Measurements from ENCODE around the gene EMD.

Gene EMD

DNA sequence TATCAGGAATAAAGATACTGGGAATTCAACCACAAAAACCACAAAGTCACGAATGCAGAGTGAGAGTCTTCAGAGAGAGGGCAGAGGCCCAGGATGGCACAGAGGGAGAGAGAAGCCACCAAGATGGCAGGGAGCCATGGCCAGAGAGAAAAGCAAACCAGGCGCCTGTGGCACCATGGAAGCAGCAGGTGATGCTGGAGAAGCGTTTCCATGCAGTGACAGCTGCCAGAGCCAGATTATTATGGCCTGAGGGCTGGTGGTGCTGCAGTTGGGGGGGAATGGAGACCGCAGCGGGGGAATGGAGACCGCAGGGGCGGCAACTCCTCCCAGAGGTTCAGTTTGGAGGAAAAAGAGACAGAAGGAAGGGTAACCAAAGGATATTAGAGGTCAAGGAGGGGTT lies 38.1 kb downstream of the EMD start:
- WGBS (ENCODE audit: insufficient coverage), result 64% methylated on average over 5 of the region's 7 CpGs
- no peaks in the 10 kb centered on the region for H3K27me3 ChIP-seq (replicated peaks in 2 of 5; ENCODE audit: control insufficient read depth in 4 of 5, insufficient read depth in 5 of 5, low read length in 4 of 5)
- ChIA-PET POLR2A (interaction anchor here (0.6 kb wide), 1 partner anchor 417 kb away, joined by 3 read pairs; no protein-coding TSS in a partner anchor), CTCF (no interaction called here)
- peaks cover 0 to 11% (median 4%) of the 10 kb centered on the region in 4 experiments for H3K36me3 ChIP-seq (ENCODE audit: control insufficient read depth in 4 of 4, insufficient read depth in 4 of 4, low read length in 3 of 4)
- DNase-seq, result no peak
- H3K27ac ChIP-seq (ENCODE audit: insufficient read depth in 1 of 2, low read depth in 1 of 2, low read length in 2 of 2, poor library complexity in 1 of 2, severe bottlenecking in 2 of 2), result no peak overlapping the region
- H3K4me1 ChIP-seq (ENCODE audit: control extremely low read depth in 1 of 4, control insufficient read depth in 4 of 4, insufficient read depth in 4 of 4, low read length in 3 of 4), result peaks cover 3 to 13% (median 12%) of the 10 kb centered on the region in 4 experiments
- no peak overlapping the region for H3K4me3 ChIP-seq (ENCODE audit: control insufficient read depth in 1 of 7, extremely low read depth in 1 of 7, insufficient read depth in 4 of 7, low read depth in 2 of 7, low read length in 6 of 7)
- H3K9me3 ChIP-seq (ENCODE audit: control extremely low read depth in 1 of 5, control insufficient read depth in 4 of 5, insufficient read depth in 2 of 5, low read depth in 1 of 5, low read length in 4 of 5), result no peaks in the 10 kb centered on the region

DNA sequence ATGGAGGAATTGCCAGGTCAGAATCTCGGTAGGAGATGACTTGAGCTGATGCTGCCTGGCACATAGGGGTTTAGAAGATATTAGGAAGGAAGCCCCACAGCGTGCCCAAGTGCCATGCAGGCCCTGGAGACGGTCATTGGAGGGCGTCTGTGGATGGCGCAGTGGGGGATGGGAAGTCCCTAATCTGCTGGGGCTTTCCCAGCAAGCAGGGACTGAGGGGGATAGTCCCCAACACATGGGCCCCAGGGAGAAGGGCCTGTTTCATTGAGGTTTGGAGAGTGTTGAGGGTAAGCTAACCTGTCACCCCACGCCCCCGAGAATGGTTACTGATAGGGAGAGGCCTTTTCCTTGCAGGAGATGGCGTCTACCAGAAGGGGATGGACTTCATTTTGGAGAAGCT lies 40.1 kb downstream of the EMD start:
- Histone ChIP-seq H3K27me3 (replicated peaks in 2 of 5; ENCODE audit: control insufficient read depth in 4 of 5, insufficient read depth in 5 of 5, low read length in 4 of 5) (no peaks in the 10 kb centered on the region), H3K36me3 (ENCODE audit: control insufficient read depth in 4 of 4, insufficient read depth in 4 of 4, low read length in 3 of 4) (peaks cover 0 to 9% (median 4%) of the 10 kb centered on the region in 4 experiments), H3K4me1 (ENCODE audit: control extremely low read depth in 1 of 4, control insufficient read depth in 4 of 4, insufficient read depth in 4 of 4, low read length in 3 of 4) (peaks cover 0 to 5% (median 2%) of the 10 kb centered on the region in 4 experiments), H3K27ac (ENCODE audit: insufficient read depth in 1 of 2, low read depth in 1 of 2, low read length in 2 of 2, poor library complexity in 1 of 2, severe bottlenecking in 2 of 2) (no peak overlapping the region), H3K4me3 (ENCODE audit: control insufficient read depth in 1 of 7, extremely low read depth in 1 of 7, insufficient read depth in 4 of 7, low read depth in 2 of 7, low read length in 6 of 7) (no peak overlapping the region), H3K9me3 (ENCODE audit: control extremely low read depth in 1 of 5, control insufficient read depth in 4 of 5, insufficient read depth in 2 of 5, low read depth in 1 of 5, low read length in 4 of 5) (no peaks in the 10 kb centered on the region)
- no peak for DNase-seq
- ChIA-PET POLR2A (no interaction called here), CTCF (interaction anchor here (0.9 to 1.4 kb wide), 2 partner anchors 20 to 33 kb away, joined by 3 to 4 read pairs; no protein-coding TSS in a partner anchor)
- WGBS (ENCODE audit: insufficient coverage), result 92% methylated on average over 4 of the region's 8 CpGs

DNA sequence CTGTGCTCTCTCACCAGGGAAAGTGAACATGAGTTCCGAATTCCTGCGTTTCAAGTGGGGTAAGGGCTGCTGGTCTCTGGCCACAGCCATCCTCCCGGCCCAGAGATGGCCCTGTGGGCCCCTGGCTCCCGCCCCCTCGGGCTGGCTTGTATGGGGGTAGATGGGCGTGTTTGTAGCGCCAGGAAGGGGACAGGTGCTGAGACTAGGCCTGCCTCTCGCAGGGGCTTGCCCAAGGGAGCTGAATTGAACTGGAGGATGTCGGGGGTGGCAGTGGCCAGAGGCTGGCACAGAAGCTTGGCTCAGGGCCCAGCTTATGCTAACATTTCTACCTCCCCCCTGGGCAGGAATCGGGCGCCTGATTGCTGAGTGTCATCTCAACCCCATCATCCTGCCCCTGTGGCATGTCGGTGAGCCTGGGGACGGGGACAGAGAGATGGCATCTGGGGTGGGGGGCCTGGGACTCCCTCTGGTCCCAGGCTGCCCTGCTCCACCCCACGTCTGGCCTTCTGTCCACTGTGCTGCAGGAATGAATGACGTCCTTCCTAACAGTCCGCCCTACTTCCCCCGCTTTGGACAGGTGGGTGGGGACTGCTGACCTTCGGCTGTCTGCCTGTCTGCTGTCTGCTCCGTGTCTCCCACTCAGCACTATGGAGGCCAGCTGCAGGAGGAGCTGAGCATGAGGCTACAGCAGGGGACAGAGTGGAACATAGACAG lies 40.8 kb downstream of the EMD start:
- WGBS (ENCODE audit: insufficient coverage), result 90% methylated on average over 13 of the region's 19 CpGs
- Histone ChIP-seq H3K9me3 (ENCODE audit: control extremely low read depth in 1 of 5, control insufficient read depth in 4 of 5, insufficient read depth in 2 of 5, low read depth in 1 of 5, low read length in 4 of 5) (no peaks in the 10 kb centered on the region), H3K4me3 (ENCODE audit: control insufficient read depth in 1 of 7, extremely low read depth in 1 of 7, insufficient read depth in 4 of 7, low read depth in 2 of 7, low read length in 6 of 7) (no peak overlapping the region), H3K36me3 (ENCODE audit: control insufficient read depth in 4 of 4, insufficient read depth in 4 of 4, low read length in 3 of 4) (peaks cover 0 to 9% (median 4%) of the 10 kb centered on the region in 4 experiments), H3K4me1 (ENCODE audit: control extremely low read depth in 1 of 4, control insufficient read depth in 4 of 4, insufficient read depth in 4 of 4, low read length in 3 of 4) (peaks cover 0 to 10% (median 6%) of the 10 kb centered on the region in 4 experiments), H3K27me3 (replicated peaks in 2 of 5; ENCODE audit: control insufficient read depth in 4 of 5, insufficient read depth in 5 of 5, low read length in 4 of 5) (no peaks in the 10 kb centered on the region), H3K27ac (ENCODE audit: insufficient read depth in 1 of 2, low read depth in 1 of 2, low read length in 2 of 2, poor library complexity in 1 of 2, severe bottlenecking in 2 of 2) (no peak overlapping the region)
- no peak for DNase-seq
- ChIA-PET CTCF (interaction anchor here (0.9 to 1.4 kb wide), 3 partner anchors 8 to 33 kb away, joined by 3 to 4 read pairs (median 3); partner anchors contain the start of gene ATP6AP1), POLR2A (no interaction called here)

DNA sequence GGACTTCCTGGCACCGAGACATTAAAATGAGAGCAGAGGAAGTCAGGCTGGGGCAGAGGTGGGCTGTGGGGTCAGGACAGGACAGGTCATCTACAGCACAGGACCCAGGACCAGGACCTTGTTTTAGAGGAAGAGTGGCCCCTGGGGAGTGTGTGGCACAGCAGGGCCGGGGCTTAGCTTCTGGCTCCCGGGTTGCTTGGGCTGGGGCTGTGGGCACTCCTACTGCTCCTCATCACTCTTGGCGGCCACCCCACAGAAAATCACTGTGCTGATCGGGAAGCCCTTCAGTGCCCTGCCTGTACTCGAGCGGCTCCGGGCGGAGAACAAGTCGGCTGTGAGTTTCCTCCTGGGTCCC lies 41.3 kb downstream of the EMD start:
- POLR2A ChIA-PET, result no interaction called here
- CTCF ChIA-PET, result interaction anchor here (0.9 kb wide), 1 partner anchor 8 kb away, joined by 3 read pairs; the partner anchor contains the start of gene ATP6AP1
- DNase-seq, result no peak
- no peak overlapping the region for H3K4me3 ChIP-seq (ENCODE audit: control insufficient read depth in 1 of 7, extremely low read depth in 1 of 7, insufficient read depth in 4 of 7, low read depth in 2 of 7, low read length in 6 of 7)
- WGBS (ENCODE audit: insufficient coverage), result 94% methylated on average over 10 of the region's 10 CpGs
- no peaks in the 10 kb centered on the region for H3K9me3 ChIP-seq (ENCODE audit: control extremely low read depth in 1 of 5, control insufficient read depth in 4 of 5, insufficient read depth in 2 of 5, low read depth in 1 of 5, low read length in 4 of 5)
- H3K27ac ChIP-seq (ENCODE audit: insufficient read depth in 1 of 2, low read depth in 1 of 2, low read length in 2 of 2, poor library complexity in 1 of 2, severe bottlenecking in 2 of 2), result no peak overlapping the region
- H3K27me3 ChIP-seq (replicated peaks in 2 of 5; ENCODE audit: control insufficient read depth in 4 of 5, insufficient read depth in 5 of 5, low read length in 4 of 5), result no peaks in the 10 kb centered on the region
- H3K36me3 ChIP-seq (ENCODE audit: control insufficient read depth in 4 of 4, insufficient read depth in 4 of 4, low read length in 3 of 4), result peaks cover 0 to 9% (median 4%) of the 10 kb centered on the region in 4 experiments
- peaks cover 0 to 10% (median 6%) of the 10 kb centered on the region in 4 experiments for H3K4me1 ChIP-seq (ENCODE audit: control extremely low read depth in 1 of 4, control insufficient read depth in 4 of 4, insufficient read depth in 4 of 4, low read length in 3 of 4)

DNA sequence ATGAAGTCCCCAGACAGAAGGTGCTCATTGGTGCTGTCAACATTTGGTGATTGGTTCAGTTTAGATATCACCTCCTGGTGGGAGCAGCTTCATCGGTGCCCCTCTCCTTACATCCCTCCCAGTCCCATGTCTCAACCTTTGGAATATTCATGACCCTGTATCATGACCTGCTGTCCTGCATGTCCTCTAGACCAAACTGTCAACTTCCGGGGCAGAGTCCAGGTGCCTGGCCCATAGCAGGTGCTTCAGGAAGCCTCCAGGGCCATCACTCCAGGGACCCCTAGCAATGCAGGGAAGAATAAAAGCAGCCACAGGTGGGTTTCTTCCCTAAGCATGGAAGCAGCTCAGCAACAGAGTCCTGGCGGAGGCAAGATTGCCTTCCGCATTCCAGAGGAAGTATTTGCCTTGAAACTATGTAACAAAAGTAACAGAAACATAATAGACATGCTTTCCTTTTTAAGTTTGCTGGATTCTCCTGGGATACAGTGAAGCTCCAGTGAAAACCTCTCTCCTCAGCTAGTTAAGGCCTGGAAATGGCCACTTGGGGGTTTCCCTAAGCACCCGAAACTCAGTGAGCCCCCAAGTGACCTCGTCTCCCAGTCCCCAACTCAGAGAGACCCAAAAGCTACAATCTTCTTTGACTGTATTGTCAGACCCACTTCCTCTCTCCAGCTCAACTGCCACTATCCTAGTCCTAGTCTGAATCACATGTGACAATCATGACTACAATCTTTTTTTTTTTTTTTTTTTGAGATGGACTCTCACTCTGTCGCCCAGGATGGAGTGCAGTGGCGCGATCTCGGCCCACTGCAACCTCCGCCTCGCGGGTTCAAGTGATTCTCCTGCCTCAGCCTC lies 48.0 kb downstream of the EMD start:
- ChIA-PET CTCF (interaction anchor here (1.7 to 2.7 kb wide), 2 partner anchors 15 to 25 kb away, joined by 3 to 12 read pairs; partner anchors contain the start of gene TAFAZZIN), POLR2A (no interaction called here)
- WGBS (ENCODE audit: insufficient coverage), result 96% methylated on average over 7 of the region's 13 CpGs
- H3K27ac ChIP-seq (ENCODE audit: insufficient read depth in 1 of 2, low read depth in 1 of 2, low read length in 2 of 2, poor library complexity in 1 of 2, severe bottlenecking in 2 of 2), result no peak overlapping the region
- peaks cover 0 to 47% (median 40%) of the 10 kb centered on the region in 4 experiments for H3K4me1 ChIP-seq (ENCODE audit: control extremely low read depth in 1 of 4, control insufficient read depth in 4 of 4, insufficient read depth in 4 of 4, low read length in 3 of 4)
- H3K9me3 ChIP-seq (ENCODE audit: control extremely low read depth in 1 of 5, control insufficient read depth in 4 of 5, insufficient read depth in 2 of 5, low read depth in 1 of 5, low read length in 4 of 5), result no peaks in the 10 kb centered on the region
- peak in 2 of 3 donors; percentile 53 to 66 for DNase-seq
- H3K36me3 ChIP-seq (ENCODE audit: control insufficient read depth in 4 of 4, insufficient read depth in 4 of 4, low read length in 3 of 4), result peaks cover 0 to 5% (median under 1%) of the 10 kb centered on the region in 4 experiments
- H3K27me3 ChIP-seq (replicated peaks in 2 of 5; ENCODE audit: control insufficient read depth in 4 of 5, insufficient read depth in 5 of 5, low read length in 4 of 5), result peaks cover 0 to 4% (median 0%) of the 10 kb centered on the region in 5 experiments
- H3K4me3 ChIP-seq (ENCODE audit: control insufficient read depth in 1 of 7, extremely low read depth in 1 of 7, insufficient read depth in 4 of 7, low read depth in 2 of 7, low read length in 6 of 7), result no peak overlapping the region

DNA sequence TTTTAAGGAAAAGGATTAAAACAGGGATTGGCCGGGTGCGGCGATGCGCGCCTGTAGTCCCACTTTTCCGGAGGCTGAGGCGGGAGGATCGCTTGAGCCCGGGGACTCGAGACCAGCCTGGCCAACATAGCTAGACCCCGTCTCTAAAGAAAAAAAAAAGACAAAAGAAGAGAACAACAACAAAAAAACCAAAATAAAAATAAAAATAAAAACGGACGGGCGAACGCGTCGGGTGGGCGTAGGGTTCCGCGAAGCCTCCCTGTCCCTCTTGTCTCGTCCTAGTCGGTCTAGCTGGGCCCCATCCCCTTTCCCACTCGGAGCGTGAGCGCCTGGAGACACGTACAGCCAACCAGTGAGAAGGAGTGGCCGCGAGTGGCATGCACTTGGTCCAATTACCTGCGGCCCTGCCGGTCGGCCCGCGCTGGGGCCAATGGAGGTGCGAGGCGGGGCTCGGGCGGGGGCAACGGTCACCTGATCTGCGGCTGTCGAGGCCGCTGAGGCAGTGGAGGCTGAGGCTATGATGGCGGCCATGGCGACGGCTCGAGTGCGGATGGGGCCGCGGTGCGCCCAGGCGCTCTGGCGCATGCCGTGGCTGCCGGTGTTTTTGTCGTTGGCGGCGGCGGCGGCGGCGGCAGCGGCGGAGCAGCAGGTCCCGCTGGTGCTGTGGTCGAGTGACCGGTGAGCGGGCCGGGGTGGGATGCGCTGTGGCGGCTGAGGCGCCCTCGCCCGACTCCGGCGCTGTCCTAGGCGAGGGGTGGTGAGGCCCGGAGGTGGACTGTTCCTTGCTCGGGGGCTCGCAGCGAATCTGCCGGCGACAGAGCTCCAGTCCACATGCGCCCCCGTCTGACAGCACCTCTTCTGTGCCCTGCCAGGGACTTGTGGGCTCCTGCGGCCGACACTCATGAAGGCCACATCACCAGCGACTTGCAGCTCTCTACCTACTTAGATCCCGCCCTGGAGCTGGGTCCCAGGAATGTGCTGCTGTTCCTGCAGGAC lies 49.4 kb downstream of the EMD start, which contains the start of gene ATP6AP1:
Gene ATP6AP1, plus strand, starts transcription at position 502 of the 996 bp plus-strand sequence. Its CDS starts 16 bp downstream, at position 518.
- peak; percentile 89 to 94 (median 93) for DNase-seq
- ChIA-PET POLR2A (interaction anchor here (0.7 to 1.1 kb wide), 2 partner anchors 16 to 30 kb away, joined by 3 read pairs; no protein-coding TSS in a partner anchor), CTCF (interaction anchor here (0.8 to 2.7 kb wide), 4 partner anchors 8 to 26 kb away, joined by 3 to 12 read pairs (median 3); partner anchors contain the start of genes DNASE1L1 and TAFAZZIN)
- no peaks in the 10 kb centered on the region for H3K9me3 ChIP-seq (ENCODE audit: control extremely low read depth in 1 of 5, control insufficient read depth in 4 of 5, insufficient read depth in 2 of 5, low read depth in 1 of 5, low read length in 4 of 5)
- peaks cover 0 to 47% (median 42%) of the 10 kb centered on the region in 4 experiments for H3K4me1 ChIP-seq (ENCODE audit: control extremely low read depth in 1 of 4, control insufficient read depth in 4 of 4, insufficient read depth in 4 of 4, low read length in 3 of 4)
- H3K27ac ChIP-seq (ENCODE audit: insufficient read depth in 1 of 2, low read depth in 1 of 2, low read length in 2 of 2, poor library complexity in 1 of 2, severe bottlenecking in 2 of 2), result peak within 1 kb of the TSS in 1 of 2 experiments; percentile 74
- H3K4me3 ChIP-seq (ENCODE audit: control insufficient read depth in 1 of 7, extremely low read depth in 1 of 7, insufficient read depth in 4 of 7, low read depth in 2 of 7, low read length in 6 of 7), result peak within 1 kb of the TSS; percentile 49 to 84 (median 70)
- peaks cover 0 to 4% (median 0%) of the 10 kb centered on the region in 5 experiments for H3K27me3 ChIP-seq (replicated peaks in 2 of 5; ENCODE audit: control insufficient read depth in 4 of 5, insufficient read depth in 5 of 5, low read length in 4 of 5)
- WGBS (ENCODE audit: insufficient coverage), result 33% methylated on average over 86 of the region's 87 CpGs
- peaks cover 3 to 19% (median 9%) of the 10 kb centered on the region in 4 experiments for H3K36me3 ChIP-seq (ENCODE audit: control insufficient read depth in 4 of 4, insufficient read depth in 4 of 4, low read length in 3 of 4)
